ENCODE measurements around the gene ARHGEF35.
"Not testable (repeated sequence)": the region's sequence is repeated elsewhere in the genome, so short reads cannot be mapped to it uniquely, and the experiment has no call there.

The ARHGEF35 gene

GRCh38 chr7:144183166-144183565, 12.5 kb downstream of the ARHGEF35 start, which contains the start of gene CTAGE4:
TSS of gene CTAGE4 (plus strand) at chr7:144183466. CDS start at chr7:144183504, 38 bp downstream.
- not testable (repeated sequence) for FAIRE-seq; DNase-seq (ENCODE audit: insufficient read length, low spot score)

DNA sequence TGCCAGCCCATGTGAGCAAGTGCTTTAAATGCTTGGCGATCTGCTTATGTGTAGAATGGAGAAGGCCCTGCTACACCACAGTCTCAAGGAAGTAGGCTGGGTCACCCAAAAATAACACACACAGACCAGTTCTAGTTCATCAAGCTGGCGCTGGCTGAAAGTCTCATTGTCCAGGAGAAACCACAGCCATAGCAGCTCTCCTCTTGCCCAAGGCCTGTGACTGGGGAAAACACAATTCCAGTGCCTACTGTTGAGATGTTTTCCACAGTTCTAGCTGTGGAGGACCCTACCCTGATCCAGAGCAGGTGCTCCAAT, 16.5 kb downstream of the ARHGEF35 start:
- FAIRE-seq, result peak; percentile 53
- DNase-seq (ENCODE audit: insufficient read length, low spot score), result not testable (repeated sequence)

GRCh38 chr7:144178380-144179164, 17.1 kb downstream of the ARHGEF35 start:
- peak; percentile 72 for FAIRE-seq
- not testable (repeated sequence) for DNase-seq (ENCODE audit: insufficient read length, low spot score)

DNA sequence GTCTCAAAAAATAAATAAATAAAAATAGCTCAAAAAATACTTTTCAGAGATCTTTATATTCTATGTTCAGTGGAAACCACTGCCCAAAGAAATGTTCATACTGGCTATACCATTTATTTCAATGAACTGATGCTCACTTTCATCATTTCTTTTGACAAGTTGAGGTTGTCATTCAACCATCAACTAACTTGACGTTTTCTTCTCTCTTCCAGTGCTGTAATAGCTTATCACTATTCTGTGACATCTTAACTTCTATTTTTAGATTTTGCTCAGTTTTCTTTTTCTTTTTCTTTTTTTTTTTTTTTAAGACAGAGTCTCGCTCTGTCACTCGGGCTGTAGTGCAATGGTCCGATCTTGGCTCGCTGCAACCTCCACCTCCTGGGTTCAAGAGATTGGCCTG, 21.0 kb downstream of the ARHGEF35 start:
- DNase-seq (ENCODE audit: insufficient read length, low spot score), result no peak
- TF ChIP-seq POLR2A (IDR thresholded peaks at IDR 0.05; ENCODE audit: low read depth, low read length), result no peak
- FAIRE-seq, result no peak

DNA sequence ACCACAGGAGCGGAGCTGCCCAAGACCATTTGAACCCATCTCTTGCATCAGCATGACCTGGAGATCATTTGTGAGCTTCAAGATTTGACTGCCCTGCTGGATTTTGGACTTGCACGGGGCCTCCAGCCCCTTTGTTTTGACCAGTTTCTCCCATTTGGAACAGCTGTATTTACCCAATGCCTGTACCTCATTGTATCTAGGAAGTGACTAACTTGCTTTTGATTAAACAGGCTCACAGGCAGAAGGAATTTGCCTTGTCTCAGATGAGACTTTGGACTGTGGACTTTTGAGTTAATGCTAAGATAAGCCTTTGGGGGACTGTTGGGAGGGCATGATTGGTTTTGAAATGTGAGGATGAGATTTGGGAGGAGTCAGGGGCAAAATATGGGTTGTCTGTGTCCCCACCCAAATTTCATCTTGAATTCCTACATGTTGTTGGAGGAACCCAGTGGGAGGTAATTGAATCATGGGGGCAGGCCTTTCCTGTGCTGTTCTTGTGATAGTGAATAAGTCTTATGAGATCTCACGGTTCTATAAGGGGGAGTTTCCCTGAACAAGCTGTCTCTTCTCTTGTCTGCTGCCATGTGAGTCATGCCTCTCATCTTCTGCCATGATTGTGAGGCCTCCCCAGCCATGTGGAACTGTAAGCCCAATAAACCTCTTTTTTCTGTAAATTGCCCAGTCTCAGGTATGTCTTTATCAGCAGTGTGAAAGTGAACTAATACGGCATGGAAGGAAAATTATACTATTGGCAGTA, 23.9 kb downstream of the ARHGEF35 start:
- not testable (repeated sequence) for FAIRE-seq; DNase-seq (ENCODE audit: insufficient read length, low spot score)

GRCh38 chr7:144164784-144165183, 30.8 kb downstream of the ARHGEF35 start:
- TF ChIP-seq POLR2A (IDR thresholded peaks at IDR 0.05; ENCODE audit: low read depth, low read length), result no peak
- no peak for FAIRE-seq
- DNase-seq (ENCODE audit: insufficient read length, low spot score), result no peak

GRCh38 chr7:144158861-144159260, 36.8 kb downstream of the ARHGEF35 start:
- FAIRE-seq (no peak), DNase-seq (ENCODE audit: insufficient read length, low spot score) (no peak)
- TF ChIP-seq POLR2A (IDR thresholded peaks at IDR 0.05; ENCODE audit: low read depth, low read length), result no peak

- no peak for TF ChIP-seq POLR2A (IDR thresholded peaks at IDR 0.05; ENCODE audit: low read depth, low read length)
- FAIRE-seq, result no peak
Observed at GRCh38 chr7:144148224-144148827, 47.3 kb downstream of the ARHGEF35 start.

GRCh38 chr7:144144426-144144825, 51.2 kb downstream of the ARHGEF35 start:
- FAIRE-seq (no peak), DNase-seq (ENCODE audit: insufficient read length, low spot score) (no peak)
- no peak for TF ChIP-seq POLR2A (IDR thresholded peaks at IDR 0.05; ENCODE audit: low read depth, low read length)

More at GRCh38 chr7:144148224-144148827, 47.3 kb downstream of the ARHGEF35 start:
- DNase-seq (ENCODE audit: insufficient read length, low spot score), result no peak

- no peak for DNase-seq (ENCODE audit: insufficient read length, low spot score)
- no peak for FAIRE-seq
- TF ChIP-seq POLR2A (IDR thresholded peaks at IDR 0.05; ENCODE audit: low read depth, low read length), result no peak
Observed at GRCh38 chr7:144142187-144142586, 53.4 kb downstream of the ARHGEF35 start.

DNA sequence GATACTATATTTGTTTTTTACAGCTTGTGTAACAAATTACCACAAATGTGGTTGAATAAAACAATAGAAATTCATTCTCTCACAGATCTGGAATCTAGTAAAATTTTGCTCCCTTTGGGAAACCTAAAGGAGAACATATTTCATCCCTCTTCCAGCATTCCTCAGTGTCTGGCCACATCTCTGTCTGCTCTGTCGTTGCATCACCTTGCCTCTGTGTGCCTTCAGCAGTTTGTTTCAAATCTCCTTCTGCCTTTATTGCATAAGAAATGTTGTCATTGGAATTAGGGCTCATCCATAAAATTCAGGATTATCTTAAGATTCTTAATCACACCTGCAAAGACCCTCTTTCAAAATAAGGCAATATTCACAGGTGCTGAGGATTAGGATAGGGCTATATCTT, 58.1 kb downstream of the ARHGEF35 start:
- FAIRE-seq (no peak), DNase-seq (ENCODE audit: insufficient read length, low spot score) (no peak)
- no peak for TF ChIP-seq POLR2A (IDR thresholded peaks at IDR 0.05; ENCODE audit: low read depth, low read length)

All from H54 (cell line).